HG03460 (cell line): Measurements from ENCODE around the gene EPHB4.
A peak's percentile ranks its signal among the peaks of the same experiment; 100 is the strongest.
"Not testable (repeated sequence)": the region's sequence is repeated elsewhere in the genome, so short reads cannot be mapped to it uniquely, and the experiment has no call there.

Source experiments
- ATAC-seq: cut with Tn5 transposase; IDR thresholded peaks from one replicate; pipeline ENCODE4 v1.9.1; 2021; ENCODE audit not compliant: unreplicated experiment

The EPHB4 gene

DNA sequence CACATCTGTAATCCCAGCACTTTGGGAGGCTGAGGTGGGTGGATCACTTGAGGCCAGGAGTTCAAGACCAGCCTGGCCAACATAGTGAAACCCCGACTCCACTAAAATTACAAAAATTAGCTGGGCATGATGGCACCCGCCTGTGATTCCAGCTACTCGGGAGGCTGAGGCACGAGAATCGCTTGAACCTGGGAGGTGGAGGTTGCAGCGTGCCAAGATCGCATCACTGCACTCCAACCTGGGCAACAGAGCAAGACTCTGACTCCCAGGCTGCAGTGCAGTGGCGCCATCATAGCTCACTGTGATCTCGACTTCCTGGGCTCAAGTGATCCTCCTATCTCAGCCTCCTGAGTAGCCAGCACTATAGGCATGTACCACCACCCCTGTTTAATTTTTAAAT lies 27.6 kb upstream of the EPHB4 start:
- not testable (repeated sequence) for ATAC-seq

DNA sequence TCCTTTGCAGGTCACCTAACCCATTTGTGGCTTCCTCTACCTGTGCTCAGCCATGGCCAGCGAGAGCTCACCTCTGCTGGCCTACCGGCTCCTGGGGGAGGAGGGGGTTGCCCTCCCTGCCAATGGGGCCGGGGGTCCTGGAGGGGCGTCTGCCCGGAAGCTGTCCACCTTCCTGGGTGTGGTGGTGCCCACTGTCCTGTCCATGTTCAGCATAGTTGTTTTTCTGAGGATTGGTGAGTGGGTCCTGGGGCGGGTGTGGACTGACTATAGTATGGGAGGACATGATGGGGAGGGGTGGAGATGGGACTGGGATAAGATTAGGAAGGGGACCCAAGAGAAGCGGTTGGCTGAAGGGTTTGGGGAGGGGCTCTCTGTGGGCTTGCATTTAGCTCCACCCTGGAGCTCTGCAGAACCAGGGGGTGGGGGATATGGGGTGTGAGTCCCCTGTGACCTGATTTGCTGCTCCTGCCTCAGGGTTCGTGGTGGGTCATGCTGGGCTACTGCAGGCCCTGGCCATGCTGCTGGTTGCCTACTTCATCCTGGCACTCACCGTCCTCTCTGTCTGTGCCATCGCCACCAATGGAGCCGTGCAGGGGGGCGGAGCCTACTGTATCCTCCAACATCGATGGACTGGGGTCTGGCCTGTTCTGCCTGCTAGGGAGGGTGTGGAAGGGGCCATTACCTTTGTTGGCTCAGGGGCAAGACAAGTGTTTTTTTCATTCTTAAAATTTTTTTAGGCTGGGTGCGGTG lies 27.0 kb upstream of the EPHB4 start:
- ATAC-seq: no peak

DNA sequence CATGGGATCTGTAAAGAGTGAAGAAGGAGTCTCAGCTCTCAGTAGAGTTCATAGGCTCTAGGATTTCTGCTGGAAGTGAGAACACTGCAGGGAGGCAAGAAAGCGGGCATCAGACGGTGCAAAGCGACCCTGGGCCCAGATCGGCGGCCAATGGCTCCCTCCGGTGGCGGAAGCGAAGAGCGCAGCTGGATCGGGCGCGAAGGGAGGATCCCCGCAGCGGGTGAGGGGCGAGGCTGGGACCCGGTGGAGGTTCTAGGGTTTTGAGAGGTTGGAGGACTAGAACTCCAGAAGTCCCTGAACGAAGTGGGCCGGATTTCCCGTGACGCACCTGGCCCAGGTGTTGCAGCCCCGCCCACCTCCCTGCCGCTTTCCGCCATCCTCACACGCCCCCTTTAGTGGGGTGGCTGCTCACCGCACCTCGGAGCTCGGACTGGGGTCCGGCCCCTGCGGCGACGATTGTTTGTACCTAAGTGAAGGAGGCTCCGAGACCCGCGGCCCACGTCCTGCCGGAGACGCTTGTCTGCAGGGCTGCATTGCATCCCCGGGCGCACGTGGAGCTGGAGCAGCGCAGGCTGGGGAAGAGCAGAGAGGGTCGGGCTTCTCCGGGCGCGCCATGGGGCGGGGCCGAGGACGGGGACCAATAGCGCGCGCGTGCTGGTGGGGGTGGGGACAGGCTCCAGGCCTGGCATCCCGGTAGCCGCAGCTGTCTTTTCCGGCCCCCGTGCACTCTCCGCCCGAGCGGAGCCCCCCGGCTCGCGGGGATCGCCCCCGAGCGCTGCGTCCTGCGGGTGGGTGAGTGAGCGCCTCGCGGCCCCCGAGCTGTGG lies 24.9 kb upstream of the EPHB4 start, which contains the start of gene SLC12A9:
Gene SLC12A9 (plus strand): TSS at position 666 of the 825 bp plus-strand sequence. CDS start 1,485 bp downstream, outside the sequence.
- ATAC-seq: peak; percentile 86

DNA sequence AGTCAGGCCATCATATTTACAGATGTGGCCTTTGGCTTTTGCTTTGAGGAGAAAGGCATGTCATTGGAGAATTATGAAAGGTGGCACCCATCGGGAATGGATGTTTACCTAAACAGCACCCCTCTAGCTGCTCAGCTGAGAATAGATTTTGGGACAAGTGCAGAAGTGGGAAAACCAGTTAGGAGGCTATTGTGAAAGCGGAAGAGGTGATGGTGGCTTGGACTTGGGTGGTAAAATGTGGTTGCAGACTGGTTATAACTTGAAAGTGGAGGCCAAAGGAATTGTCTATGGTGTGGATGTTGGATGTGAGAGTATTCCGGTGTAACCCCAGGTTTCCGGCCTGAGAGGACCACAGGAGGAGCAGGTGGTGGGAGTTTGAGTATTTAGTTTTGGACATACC lies 20.0 kb upstream of the EPHB4 start:
- no peak for ATAC-seq

DNA sequence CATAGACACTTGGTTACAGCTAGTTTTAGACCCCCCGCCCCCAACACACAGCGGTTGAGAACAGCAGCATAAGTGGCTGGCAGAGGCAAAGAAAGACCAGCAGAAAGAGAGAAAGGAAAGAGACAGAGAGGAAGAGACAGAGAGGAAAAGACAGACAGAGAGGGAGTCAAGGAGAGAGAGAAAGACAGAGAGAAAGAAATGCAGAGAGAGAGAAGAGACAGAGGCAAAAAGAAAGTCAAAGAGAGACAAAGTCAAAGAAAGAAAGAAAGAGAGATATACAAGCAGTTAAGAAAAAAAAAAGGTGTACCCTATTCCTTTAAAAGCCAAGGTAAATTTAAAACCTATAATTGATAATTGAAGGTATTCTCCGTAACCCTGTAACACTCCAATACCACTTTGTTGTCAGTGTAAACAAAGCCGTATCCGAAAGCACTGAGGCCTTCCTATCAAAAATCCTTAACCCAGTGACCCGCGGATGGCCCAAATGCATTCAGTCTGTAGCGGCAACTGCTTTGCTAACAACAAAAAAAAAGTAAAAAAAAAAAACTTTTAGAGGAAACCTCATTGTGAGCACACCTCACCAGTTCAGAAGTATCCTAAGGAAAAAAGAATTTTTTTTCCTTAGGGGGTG lies 13.3 kb upstream of the EPHB4 start:
- ATAC-seq: no peak

DNA sequence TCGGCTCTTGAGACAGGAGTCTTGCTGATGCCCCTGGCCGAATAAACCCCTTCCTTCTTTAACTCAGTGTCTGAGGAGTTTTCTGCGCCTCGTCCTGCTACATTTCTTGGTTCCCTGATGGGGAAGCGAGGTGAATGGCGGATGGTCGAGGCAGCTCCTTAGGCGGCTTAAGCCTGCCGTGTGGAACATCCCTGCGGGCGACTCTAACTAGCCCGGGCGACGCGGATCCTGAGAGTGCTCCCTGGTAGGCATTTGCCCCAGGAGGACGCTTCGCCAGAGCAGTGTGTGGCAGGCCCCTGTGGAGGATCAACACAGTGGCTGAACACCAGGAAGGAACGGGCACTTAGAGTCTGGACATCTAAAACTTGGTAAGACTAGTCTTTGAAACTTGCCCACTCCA lies 12.0 kb upstream of the EPHB4 start:
- ATAC-seq: no peak

DNA sequence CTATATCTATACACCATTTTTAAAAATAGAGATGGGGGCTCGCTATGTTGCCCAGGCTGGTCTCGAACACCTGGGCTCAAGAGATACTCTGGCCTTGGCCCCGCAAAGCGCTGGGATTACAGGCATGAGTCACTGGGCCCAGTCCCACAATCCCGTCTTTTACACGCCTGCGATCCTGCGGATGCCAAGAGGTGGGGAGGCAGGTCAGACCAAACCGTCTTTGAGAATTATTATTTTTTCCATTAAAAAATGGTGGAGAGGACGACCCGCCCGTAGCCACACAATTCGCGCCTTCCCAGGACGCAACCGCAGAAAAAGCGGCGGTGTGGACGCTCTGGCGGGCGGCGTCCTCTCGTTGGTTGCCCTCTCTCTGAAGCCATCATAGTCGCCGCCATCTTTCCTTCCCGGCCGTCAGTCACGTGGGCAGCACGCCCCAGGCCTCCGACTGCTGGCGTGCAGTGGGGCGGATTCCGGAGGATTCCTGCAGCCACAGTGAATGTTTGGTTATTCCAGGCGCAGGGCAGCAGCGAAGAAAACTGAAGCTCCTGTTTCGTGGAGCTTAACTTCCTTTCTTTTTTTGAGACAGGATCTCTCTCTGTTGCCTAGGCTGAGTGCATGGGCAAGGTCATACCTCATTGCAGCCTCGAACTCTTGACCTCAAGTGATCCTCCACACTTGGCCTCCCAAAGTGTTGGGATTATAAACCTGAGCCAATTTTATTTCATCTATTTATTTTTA lies 9.9 kb upstream of the EPHB4 start:
- ATAC-seq: peak; percentile 86

DNA sequence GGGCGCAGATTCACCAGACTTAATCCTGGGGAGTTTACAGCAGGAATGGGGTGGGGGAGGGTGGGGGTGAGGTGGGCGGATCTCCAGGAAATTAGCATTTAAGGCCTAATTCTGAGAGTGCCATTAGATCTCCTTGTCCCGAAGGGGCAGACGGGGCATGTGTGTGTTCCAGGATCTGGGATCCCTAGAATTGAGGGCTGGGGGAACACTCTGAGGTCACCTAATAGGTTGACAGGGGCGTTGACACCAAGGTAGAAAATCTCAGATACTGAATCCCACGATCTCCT lies 9.4 kb upstream of the EPHB4 start:
- no peak for ATAC-seq

DNA sequence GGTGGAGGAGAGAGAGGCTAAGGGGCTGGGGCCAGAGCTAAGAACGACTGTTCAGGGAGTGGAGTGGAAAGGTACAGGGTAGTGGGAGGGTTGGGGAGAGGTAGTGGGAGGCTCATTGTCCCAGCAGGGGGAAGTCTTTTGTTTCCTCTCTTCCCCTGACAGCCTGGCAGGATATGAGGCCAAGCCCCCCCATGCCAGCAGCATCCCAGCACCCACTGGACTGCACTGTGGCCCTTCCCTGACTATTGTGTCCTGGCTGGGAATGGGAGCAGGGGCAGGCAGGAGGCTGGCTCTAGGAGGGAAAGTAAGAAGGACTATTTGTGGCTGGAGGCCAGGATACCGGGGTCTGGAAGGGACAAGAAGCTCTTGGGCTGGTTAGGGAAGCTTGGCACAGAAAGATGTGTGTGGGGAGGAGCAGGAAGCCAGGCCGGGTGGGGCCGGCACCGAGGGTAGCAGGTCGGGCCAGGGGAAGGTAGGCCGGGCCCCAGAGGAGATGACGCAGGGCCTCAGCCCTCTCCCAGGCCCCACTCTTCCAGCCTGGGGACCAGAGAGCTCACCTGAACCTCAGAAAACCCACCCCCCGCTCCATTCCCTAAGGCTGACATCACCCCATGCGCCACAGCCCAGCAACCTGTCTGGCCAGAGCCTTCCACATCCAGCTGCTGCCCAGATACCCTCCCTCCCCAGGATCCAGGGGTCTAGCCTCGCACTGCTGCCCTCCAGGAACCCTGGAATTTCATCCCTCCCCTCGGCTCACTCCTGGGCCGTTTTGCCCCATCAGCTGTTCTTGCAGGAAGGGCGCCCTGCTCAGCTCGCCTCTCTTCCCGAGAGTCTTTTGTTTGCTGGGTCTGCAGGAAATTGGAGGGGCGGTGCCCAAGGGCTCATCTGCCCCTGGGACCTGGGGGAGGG lies 8.8 kb upstream of the EPHB4 start:
- ATAC-seq: no peak

DNA sequence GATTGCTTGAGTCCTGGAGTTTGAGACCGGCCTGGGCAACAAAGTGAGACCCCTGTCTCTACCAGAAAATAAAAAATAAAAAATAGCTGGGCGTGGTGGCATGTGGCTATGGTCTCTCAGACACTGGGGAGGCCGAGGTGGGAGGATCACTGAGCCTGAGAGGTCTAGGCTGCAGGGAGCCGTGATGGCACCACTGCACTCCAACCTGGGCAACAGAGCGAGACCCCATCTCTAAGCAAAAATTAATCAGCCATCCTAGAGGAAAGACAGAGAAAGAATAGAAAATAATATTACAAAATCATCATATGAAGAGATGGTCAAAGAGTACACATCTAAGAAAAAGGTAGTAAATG lies 4.9 kb upstream of the EPHB4 start:
- ATAC-seq: no peak

DNA sequence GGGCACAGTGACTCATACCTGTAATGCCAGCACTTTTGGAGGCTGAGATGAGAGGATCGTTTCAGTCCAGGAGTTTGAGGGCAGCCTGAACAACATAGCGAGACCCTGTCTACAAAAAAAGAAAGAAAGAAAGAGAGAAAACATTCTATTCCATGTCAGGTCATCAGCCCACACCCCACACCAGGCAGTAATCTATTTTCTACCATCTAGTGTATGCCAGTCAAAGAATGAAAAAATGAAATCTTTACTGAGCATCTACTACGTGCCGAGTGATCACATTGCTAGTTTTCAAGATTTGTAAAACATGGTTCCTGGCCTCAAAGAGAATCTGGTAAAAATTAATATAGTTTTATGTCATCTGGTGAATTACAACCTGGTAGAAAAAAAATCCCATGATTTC lies 3.1 kb upstream of the EPHB4 start:
- ATAC-seq: no peak

DNA sequence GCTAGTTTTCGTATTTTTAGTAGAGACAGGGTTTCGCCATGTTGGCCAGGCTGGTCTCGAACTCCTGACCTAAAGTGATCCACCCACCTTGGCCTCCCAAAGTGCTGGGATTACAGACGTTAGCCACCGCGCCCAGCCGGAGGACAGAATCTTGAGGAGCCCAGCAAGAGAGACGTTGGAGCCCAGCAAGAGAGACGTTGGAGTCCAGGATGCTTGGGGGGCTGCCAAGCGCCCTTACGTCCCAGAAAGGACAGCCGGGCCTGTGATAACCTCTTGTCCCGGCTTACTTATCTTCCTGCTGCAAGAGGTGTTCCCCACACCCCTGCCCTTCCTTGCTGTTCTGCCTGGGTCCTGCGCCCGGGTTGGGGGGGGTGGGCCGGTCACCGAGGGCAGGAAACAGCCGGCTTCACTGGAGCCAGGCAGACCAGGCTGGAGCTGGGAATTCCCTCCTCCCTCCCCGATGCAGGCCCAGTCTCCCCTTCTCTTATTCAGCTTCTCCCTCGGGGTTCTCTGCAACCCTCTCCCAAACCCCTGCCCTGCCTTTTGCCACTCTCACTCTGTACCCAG lies 1.9 kb upstream of the EPHB4 start:
- no peak for ATAC-seq

DNA sequence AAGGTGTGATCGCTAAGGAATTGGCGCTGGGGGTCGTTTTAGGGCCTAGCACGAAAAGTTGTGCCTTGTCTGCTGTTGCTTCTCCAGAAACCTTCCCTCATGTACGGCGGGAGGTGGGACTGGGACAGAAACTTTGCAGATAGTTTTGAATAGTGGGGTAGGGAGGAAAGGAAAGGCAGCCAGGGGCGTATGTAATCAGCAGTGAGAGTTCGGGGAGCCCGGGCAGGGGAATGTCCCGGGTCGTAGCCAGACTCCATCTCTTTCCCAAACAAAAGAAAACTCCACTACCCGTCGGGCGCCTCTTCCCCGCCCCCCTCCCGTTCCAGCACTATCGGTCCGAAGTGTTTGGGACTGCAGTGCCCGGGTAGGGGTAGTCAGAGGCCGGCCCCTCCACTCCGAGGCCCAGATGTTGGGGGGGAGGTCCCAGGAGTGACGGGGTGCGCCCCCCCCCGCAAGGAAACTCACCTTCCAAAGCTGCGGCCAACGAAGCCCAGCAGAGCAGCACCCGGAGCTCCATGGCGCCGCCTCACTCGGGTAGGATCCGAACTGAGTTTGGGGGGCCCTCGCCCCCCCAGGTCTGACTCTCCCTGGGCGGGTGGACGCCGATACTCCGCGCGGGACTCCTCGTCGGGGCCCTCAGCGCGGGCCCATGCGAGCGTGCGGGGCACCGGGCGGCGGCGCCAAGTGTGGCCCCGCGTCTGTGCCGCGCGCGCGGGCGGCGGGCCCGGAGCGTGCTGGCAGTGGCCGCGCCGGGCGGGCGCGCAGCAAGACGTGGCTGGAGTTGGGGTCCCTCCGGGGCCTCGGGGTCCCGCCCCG lies 601 bp downstream of the EPHB4 start:
- ATAC-seq: no peak

DNA sequence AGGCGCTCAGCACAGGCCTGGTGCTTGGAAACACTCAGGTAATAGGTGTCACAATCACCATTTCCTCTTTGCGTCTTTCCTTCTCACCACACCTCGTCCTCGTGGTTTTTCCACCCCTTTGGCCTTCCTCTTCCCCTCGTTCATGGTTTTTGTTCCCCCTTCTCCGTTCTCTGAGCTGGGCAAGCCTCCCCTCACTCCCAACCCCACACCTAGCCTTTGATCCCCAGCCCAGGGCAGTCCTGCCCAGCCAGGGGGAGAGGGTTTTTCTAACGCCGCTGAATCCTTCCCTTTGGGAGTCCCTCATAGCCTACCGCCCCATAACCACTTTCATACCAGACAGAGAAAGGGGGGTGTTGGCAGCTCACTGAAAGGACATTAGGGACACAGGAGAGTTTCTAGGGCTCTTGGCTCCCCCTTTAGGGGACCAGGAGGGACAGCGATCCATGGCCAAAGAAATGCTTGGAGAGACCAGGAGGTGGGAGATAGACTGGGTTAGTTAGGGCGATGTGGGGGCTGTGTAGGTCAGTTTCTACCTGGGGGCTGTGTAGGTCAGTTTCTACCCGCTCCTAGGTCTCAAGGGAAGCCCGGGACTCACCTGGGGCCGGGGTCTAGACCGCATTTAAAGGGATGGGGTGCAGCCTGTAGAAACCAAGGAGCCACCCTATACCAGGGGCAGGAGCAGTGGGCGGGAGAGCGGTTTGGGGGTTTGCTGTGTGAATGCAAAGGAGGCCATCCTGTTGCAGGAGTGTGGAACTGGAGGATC lies 1.4 kb downstream of the EPHB4 start:
- ATAC-seq: no peak

DNA sequence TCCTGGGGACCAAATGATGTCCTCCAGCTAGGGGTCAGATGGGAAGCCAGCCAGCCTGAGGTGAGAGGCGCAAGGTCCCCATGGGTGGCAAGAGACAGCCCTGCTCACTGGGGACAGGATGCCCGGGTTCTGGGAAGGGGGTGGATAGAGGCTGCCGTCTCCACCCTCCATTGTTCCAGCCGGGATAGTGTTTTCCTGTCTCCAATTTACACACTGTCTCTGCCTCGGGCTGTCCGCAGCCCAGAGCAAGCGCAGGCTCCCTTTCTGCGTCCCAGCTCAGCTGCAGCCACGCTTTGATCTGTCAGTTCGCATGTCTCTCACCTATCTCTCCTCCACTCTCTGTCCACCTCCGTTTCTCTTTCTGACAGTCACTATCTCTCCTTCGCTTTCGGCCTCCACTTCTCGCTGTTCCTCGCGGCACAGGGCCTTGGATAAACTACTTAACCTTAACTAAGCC lies 2.1 kb downstream of the EPHB4 start:
- ATAC-seq: no peak

DNA sequence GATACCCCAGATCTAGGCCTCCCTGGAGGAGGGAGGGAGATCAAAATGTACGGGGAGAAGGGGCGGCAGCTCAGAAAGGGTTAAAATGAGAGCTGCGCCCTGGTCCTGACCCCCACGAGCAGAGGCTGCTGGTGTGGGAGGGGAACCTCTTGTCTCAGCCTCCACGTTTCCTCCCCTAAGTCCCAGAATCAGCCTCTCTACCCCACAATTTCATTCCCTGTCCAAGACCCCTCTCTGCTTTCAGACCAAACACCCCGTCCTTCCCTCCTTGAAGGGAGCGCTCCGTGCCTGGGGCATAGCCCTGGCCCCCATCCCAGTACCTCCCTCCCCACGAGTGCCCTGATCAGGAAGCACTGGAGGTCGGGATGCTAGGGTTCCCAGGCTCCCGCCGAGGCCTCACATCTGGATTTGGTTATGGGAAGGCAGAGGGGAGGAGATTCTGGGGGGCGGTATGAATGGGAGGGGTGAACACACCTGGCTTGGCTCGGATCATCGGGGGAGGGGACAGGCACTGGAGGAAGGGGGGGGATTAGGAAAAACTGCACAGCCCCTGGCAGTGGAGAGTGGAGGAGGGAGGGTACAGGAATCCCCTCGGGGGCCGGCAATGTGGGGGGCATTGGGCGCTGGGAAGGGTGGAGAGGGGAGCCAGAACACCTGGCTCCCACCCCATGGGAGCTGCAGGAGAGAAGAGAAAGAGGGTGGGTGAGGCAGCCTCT lies 2.7 kb downstream of the EPHB4 start:
- no peak for ATAC-seq

DNA sequence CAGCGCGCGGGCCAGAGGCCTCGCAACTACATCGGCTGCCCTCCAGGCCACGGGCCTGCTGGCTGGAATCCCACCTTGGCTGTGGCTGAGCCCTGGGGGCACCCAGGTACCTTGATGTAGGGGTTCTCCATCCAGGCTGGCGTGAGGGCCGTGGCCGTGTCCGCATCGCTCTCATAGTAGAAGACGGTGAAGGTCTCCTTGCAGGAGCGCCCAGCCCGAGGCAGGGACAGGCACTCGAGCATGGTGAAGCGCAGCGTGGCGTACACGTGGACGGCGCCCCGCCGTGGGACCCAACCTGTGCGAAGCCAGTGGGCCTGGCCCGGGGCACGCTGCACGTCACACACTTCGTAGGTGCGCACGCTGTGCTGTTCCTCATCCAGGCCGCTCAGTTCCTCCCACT lies 3.8 kb downstream of the EPHB4 start:
- ATAC-seq: no peak

DNA sequence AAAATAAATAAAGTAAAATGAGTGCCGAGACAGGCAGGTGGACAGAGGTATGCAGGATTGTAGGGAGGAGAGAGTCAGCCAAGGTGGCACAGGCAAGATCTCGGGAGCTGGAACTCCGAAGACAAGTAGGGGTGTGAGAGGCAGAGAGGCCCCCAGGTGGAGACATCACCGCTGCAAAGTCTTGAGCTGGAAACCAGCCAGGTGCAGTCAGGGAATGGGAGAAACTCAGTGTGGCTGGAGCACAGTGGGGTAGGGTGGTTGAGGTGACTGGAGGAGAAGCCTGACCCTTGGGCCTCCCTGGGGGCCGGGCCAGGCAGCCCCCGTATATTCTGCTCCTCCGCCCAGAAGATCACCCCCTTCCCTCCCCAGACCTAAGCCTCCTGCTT lies 4.2 kb downstream of the EPHB4 start:
- no peak for ATAC-seq
